ENCODE data around the gene CYP2F1.
"Not testable (repeated sequence)": the region's sequence is repeated elsewhere in the genome, so short reads cannot be mapped to it uniquely, and the experiment has no call there.

CYP2F1 gene, protein sequence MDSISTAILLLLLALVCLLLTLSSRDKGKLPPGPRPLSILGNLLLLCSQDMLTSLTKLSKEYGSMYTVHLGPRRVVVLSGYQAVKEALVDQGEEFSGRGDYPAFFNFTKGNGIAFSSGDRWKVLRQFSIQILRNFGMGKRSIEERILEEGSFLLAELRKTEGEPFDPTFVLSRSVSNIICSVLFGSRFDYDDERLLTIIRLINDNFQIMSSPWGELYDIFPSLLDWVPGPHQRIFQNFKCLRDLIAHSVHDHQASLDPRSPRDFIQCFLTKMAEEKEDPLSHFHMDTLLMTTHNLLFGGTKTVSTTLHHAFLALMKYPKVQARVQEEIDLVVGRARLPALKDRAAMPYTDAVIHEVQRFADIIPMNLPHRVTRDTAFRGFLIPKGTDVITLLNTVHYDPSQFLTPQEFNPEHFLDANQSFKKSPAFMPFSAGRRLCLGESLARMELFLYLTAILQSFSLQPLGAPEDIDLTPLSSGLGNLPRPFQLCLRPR

GRCh38 chr19:41114132-41114531 lies at the start of gene CYP2F1:
CYP2F1 (plus strand) TSS chr19:41114432; CDS start chr19:41116189, 1,757 bp downstream.
- DNase-seq (ENCODE audit: low read depth) = no peak

GRCh38 chr19:41064974-41065569 lies 49.2 kb upstream of the CYP2F1 start:
- DNase-seq (ENCODE audit: low read depth) = no peak

DNA sequence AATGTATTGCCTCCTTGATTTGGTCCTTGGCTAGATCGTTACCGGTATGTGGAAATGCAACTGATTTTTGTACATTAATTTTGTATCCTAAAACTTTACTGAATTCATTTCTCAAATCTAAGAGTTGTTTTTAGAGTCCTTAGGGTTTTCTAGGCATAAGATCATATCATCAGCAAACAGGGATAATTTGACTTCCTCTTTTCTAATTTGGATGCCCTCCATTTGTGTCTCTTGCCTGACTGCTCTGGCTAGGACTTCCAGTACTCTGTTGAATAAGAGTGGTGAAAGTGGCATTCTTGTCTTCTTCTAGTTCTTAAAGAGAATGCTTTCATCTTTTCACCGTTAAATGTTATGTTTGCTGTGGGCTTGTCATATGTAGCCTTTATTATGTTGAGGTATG lies 37.9 kb upstream of the CYP2F1 start:
- no peak for DNase-seq (ENCODE audit: low read depth)

GRCh38 chr19:41083516-41083915 lies 30.7 kb upstream of the CYP2F1 start:
- no peak for DNase-seq (ENCODE audit: low read depth)

DNA sequence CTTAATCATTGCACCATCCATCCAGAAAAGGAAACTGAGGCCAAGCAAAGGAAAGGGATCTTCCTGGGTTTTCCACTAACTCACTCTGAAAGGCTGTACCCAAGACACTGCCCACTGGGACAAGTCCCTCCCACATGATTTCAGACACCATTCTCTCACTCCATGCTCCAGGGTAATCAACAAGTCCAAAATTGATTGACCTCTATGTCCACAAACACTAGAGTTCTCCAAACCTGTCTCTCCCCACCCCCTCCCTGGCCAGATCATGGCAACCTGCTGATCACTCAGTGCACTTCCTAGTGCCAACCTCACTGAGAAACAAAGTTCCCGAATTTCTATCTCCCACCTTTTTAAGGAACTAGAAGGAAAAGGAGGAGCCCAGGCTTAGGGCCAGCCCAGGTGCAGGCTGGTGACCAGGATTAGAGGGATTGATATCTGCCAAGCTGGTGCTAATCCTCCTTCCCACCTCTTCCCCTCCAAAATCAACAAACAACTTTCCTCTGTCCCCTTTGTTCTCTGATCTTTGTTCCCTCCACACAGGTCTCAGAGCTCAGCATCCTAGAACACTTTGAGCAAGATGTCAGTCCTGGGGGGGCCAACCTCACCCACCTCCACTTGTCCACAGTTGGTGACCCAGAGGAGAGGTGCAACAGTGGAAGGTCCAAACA lies 28.4 kb upstream of the CYP2F1 start:
- no peak for DNase-seq (ENCODE audit: low read depth)

GRCh38 chr19:41088151-41088550 lies 26.1 kb upstream of the CYP2F1 start, which contains the start of gene CYP2A13:
CYP2A13 (plus strand) TSS chr19:41088451; CDS start chr19:41088472, 21 bp downstream.
- no peak for DNase-seq (ENCODE audit: low read depth)

DNA sequence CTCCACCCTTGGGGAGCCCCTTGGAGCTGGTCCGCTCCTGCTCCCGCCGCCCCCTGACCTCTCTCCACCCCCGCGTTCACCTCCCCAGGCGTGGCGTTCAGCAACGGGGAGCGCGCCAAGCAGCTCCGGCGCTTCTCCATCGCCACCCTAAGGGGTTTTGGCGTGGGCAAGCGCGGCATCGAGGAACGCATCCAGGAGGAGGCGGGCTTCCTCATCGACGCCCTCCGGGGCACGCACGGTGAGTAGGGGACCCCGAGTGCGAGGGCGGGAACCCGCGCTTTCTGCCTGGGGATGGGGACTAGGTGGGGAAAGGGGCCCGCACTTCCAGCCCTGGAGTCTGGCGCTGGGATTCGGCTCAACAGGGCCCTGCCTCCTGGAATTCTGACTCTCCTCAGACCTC lies 24.3 kb upstream of the CYP2F1 start:
- DNase-seq (ENCODE audit: low read depth) = no peak

GRCh38 chr19:41095703-41096102 lies 18.5 kb upstream of the CYP2F1 start:
- DNase-seq (ENCODE audit: low read depth) = no peak

DNA sequence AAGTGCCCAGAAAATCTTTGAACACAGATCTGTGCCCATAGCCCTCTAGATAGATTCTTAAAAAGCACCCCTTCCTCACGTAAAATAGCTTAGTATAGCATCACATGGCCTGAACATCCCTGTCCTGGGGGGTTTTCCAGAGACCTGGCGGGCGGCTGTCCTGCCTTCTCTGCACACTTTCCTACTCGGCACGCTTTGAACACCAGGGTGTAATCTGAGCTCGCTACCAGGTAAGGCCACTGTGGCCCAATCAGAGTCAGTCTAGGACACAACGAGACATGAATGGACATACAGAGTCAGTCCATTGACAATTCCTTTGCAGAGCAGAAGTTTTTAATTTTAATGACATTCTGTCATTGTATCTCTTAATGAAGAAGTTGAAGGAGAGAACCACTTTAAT lies 17.9 kb upstream of the CYP2F1 start:
- DNase-seq (ENCODE audit: low read depth) = no peak

DNA sequence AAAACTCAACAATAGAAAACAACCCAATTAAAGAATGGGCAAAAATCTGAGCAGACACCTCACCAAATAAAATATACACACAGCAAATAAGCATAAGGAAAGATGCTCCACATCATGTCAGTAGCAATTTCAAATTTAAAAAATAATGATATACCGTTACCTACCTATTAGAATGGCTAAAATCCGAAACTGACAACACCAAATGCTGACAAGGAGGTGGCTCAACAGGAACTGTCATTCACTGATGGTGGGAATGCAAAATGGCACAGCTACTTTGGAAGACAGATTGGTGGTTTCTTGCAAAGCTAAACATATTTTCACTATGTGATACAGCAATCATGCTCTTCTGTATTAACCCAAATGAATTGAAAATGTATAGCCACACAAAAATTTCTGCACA lies 16.9 kb upstream of the CYP2F1 start:
- DNase-seq (ENCODE audit: low read depth) = no peak

DNA sequence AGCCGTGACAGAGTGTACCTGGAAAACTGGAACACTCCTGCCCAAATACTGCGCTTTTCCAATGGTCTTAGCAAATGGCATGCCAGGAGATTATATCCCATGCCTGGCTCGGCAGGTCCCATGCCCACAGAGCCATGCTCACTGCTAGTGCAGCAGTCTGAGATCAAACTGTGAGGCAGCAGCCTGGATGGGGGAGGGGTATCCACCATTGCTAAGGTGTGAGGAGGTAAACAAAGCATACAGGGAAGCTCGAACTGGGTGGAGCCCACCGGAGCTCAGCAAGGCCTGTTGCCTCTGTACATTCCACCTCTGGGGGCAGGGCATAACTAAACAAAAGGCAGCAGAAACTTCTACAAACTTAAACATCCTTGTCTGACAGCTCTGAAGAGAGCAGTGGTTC lies 15.5 kb upstream of the CYP2F1 start:
- DNase-seq (ENCODE audit: low read depth) = no peak

GRCh38 chr19:41102210-41102609 lies 12.0 kb upstream of the CYP2F1 start:
- not testable (repeated sequence) for DNase-seq (ENCODE audit: low read depth)

DNA sequence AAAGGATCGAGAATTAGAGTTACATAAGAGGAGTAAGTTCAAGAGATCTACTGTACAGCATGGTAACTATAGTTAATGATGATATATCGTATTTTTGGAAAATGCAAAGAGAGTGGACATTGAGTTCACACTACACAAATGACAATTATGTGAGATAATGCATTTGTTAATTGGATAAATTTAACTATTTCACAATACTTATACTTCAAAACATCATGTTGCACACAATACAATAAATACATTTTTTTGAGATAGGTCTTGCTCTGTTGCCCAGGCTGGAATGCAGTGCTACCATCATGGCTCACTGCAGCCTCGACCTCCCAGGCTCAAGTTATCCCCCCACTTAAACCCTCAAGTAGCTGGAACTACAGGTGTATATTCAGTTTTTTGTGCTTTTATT lies 8.1 kb upstream of the CYP2F1 start:
- no peak for DNase-seq (ENCODE audit: low read depth)

- no peak for DNase-seq (ENCODE audit: low read depth)
Measured at GRCh38 chr19:41111296-41111695, 2.9 kb upstream of the CYP2F1 start.

- DNase-seq (ENCODE audit: low read depth) = no peak
Measured at GRCh38 chr19:41111750-41112295, 2.4 kb upstream of the CYP2F1 start.

GRCh38 chr19:41112728-41113290 lies 1.4 kb upstream of the CYP2F1 start:
- no peak for DNase-seq (ENCODE audit: low read depth)

GRCh38 chr19:41116261-41116660 lies 2.0 kb downstream of the CYP2F1 start:
- DNase-seq (ENCODE audit: low read depth) = no peak

DNA sequence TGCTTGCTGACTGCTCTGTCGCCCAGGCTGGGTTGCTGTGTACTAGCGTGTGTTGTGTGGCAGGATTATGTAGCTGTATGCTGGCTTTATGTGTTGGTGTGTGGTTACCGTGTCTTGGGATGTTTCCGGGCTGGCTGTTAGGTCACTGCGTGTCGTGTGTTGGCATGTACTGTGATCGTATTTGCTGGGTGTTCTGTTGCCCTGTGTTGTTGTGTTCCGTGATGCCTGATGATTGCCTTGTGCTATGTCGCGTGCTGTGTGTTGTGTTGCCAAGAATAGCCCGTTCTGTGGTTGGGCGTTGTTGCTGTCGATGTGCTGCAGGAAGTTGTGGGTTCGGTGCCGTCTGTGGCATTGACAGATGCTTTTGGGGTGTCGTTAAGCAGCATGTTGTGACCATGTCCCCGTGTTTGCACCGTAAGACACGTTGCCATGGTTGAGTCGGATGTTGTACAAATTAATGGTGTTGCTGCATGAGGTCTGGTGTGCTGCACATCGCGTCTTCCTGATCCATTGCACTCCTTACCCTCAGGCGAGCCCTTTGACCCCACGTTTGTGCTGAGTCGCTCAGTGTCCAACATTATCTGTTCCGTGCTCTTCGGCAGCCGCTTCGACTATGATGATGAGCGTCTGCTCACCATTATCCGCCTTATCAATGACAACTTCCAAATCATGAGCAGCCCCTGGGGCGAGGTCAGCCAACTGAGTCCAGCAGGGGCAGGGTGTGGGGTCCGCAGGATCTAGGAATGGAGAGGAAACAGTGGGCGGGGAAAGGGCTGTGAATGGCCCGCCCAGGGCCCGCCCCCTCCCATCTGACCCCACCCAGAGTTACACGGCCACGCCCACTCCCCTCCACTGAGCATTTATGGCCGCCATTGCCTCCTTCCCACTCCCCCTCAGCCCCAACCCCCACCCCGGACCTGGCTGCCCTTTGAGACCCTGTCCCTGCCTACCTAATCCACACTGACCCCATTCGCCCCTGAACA lies 7.0 kb downstream of the CYP2F1 start:
- DNase-seq (ENCODE audit: low read depth) = peak; percentile 11

DNA sequence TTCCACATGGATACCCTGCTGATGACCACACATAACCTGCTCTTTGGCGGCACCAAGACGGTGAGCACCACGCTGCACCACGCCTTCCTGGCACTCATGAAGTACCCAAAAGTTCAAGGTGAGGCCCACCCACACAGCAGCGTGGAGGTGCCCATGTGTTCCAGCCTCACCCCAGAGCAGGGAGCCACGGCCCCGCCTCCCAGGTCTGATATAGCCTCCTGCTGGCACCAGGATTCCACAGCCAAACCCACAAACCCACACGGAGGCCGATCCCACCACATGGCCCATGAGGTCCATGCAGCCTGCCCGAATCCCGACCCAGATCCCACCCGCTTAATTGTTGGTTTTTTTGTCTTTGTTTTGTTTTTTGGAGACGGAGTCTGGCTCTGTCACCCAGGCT lies 8.6 kb downstream of the CYP2F1 start:
- DNase-seq (ENCODE audit: low read depth) = not testable (repeated sequence)

GRCh38 chr19:41123716-41124294 lies 9.6 kb downstream of the CYP2F1 start:
- no peak for DNase-seq (ENCODE audit: low read depth)

GRCh38 chr19:41126765-41127203 lies 12.6 kb downstream of the CYP2F1 start:
- not testable (repeated sequence) for DNase-seq (ENCODE audit: low read depth)
